TTC549 (cell line): ENCODE measurements around the gene HNRNPA2B1.
"Not testable (repeated sequence)": the region's sequence is repeated elsewhere in the genome, so short reads cannot be mapped to it uniquely, and the experiment has no call there.

Source experiments
- FAIRE-seq: peaks from 2 replicates; lab custom pipeline; 2012; peaks lifted over from hg19 to GRCh38; lab: Jason Lieb, UNC

The HNRNPA2B1 gene

DNA sequence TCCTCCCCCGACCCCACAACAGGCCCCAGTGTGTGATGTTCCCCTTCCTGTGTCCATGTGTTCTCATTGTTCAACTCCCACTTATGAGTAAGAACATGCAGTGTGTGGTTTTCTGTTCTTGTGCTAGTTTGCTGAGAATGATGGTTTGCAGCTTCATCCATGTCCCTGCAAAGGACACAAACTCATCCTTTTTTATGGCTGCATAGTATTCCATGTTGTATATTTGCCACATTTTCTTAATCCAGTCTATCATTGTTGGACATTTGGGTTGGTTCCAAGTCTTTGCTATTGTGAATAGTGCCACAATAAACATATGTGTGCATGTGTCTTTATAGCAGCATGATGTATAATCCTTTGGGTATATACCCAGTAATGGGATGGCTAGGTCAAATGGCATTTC, 36.7 kb downstream of the HNRNPA2B1 start:
- not testable (repeated sequence) for FAIRE-seq

DNA sequence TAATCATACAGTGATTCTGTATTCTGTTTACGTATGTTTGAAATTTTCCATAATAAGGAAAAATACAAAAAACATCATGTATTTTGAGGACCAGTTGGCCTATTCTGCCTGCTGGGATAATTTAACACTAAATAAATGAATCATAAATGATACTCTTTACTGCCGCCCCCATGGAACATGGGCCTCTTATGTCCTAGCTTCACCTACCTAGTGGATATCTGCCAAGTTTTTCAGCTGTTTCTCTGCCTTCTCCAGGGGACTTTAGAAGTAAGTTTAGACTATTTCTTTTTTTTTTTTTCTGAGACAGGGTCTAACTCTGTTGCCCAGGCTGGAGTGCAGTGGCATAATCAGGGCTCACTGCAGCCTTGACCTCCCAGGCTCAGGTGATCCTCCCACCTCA, 38.1 kb downstream of the HNRNPA2B1 start:
- FAIRE-seq = no peak

DNA sequence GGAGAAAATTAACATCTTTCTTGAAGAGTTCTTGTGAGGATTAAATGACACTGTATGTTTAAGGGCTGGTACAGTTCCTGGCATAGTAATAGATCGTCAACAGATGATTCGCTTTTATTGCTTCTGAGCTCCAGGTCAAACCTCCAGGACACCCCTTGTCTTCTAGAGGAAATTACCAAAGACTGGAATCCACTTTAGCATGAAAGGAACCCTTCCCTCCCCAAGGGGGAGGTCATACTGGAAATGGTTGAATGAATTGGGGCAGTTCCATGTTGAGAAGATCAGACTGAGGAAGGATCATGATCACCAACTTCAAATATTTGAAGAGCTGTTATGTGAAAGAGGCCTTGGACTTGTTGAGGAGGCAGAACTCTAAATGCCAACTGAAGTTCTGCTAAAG, 39.6 kb downstream of the HNRNPA2B1 start:
- FAIRE-seq = no peak

DNA sequence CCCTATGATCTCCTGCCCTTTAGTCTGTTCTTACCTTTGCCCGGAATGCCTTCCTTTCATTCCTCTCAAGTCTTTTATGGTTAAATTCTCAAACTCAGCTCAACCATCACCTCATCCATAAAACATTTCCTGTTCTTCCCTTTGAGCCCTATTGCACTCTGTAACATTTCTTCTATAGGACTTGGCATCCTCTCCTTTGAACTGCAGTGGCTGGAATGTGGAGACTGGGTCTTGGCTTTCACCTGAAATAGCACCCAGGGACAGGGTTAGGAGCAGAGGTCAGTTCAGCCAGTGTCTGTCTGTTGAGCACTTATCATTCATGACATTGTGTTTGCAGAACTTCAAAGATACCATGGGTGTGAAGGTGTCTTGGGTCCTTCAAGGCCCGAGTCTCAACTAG, 41.3 kb downstream of the HNRNPA2B1 start:
- FAIRE-seq = no peak

DNA sequence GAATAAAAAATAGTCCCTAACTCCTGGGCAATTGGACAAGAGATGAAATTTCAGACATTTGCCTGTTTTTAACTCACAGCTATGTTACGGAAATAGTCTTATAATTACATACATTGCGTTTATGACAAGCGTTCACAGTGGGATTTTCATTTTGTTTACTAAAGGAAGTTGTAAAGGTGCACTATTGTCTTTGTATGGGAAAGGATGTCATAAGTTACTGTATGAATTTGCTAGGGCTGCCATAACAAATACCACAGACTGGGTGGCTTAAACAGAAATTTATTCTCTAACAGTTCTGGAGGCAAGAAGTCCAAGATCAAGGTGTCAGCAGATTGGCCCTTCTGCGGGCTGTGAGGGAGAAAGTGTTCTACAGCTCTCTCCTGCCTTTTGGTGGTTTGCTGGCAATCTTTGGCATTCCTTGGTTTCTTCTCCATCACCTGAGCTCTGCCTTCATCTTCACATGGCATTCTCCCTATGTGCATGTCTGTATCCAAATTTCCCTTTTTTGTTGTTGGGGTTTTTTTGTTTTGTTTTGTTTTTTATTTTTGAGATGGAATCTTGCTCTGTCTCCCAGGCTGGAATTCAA, 42.9 kb downstream of the HNRNPA2B1 start:
- FAIRE-seq = no peak

DNA sequence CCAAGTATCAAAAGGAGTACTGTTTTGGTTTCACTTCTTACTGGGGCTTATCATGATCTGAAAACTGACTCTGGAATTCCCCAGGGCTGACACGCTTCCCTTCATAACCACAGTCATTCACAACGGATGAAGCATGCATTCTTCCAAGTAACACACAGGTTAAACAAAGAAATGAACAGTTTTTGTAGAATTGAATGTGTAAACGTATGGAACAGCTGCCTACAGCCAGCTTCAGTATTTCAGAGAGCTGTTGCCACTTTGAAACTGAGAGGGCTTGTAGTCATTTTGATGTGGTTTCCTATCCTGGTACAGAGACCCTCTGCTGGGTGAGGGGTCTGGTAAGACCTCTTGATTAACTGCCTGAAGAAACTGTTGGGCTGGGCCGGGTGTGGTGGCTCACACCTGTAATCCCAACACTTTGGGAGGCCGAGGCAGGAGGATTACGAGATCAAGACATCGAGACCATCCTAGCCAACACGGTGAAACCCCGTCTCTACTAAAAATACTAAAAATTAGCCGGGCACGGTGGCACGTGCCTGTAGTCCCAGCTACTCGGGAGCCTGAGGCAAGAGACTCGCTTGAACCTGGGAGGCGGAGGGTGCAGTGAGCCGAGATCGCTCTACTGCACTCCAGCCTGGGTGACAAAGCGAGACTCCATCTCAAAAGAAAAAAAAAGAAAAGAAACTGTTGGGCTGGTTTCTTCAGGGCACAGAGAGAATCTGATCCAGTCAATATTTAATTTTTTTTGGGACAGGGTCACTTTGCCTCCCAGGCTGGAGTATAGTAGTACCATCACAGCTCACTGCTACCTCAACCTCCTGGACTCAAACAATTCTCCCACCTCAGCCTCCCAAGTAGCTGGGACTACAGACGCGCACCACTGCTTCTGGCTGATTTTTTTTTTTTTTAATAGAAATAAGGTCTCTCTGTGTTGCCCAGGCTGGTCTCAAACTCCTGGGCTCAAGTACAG, 43.8 kb downstream of the HNRNPA2B1 start:
- FAIRE-seq = no peak

DNA sequence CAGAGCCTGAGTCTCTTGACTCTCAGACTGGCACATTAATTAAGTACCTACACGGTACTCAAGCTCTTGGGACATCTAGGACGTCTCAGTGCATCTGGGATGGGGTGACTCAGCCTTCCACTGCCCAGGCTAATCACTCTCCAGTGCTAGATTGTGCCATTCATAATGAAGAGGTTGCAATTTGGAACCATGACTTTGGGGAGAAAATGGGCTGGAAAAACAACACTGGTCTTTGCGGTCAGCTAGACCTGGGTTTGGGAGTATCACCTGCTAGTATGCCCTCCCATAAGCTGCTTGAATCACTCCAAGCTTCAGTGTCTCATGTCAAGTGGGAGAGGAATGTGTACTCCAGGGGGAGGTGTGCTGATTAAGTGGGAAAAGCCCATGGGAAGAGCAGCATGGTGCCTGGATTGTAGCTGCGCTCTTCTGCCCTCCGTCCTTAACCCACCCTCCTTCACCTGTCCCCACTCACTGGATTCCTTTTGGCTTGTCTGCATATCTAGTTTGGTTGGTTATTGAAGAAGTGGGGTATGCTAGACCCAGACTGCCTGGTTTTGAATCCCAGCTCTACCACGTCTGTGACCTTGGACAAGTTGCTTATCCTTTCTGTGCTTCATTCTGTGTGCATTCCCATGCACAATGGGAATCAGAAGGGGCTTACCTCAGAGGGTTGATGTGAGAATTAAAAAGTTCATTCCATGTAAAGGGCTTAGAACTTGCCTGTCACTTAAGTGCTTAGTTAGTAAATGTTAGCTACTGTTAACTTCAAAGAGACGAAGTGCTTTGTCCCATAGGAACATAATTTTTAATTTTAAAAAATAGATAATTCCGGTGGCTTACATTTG, 44.8 kb downstream of the HNRNPA2B1 start:
- no peak for FAIRE-seq

DNA sequence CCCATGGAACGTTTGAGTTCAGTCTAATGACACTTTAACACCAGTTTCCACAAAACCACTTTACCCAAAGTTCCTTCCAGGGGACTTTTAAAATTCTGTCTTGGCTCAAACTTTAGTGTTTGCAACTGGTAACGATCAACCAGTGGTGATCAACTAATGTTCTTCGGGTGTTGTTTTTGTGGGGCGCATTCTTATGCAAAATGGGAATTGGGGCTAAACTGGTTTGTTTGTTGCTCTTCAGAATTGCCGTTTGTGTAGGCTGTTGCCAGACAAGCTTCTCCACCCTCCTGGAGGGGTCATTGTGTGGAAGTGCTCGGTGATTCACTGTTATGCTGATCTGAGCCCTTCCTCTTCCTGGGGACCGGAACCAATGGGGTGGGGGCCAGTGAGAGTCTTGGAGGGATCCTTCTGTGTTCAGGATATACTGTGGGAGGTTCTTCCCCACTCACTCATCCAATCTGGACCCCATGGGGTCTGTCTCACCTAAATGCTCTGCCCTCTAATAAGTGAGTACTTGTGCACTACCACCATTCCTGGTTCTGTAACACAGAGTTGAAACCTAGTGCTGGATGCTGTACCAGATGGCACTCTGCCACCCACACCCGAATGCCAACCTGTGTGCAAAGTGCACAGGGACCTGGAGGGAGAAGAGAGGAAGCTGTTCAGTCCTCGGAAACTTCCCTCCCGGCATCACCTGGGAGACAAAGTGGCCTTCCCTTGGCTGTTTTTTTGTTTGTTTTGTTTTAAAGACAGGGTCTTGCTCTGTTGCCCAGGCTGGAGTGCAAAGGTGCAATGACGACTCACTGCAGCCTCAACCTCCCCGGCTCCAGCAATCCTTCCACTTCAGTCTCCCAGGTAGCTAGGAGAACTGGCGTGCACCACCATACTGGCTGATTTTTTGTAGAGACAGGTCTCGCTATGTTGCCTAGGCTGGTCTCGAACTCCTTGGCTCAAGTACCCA, 46.4 kb downstream of the HNRNPA2B1 start:
- no peak for FAIRE-seq

DNA sequence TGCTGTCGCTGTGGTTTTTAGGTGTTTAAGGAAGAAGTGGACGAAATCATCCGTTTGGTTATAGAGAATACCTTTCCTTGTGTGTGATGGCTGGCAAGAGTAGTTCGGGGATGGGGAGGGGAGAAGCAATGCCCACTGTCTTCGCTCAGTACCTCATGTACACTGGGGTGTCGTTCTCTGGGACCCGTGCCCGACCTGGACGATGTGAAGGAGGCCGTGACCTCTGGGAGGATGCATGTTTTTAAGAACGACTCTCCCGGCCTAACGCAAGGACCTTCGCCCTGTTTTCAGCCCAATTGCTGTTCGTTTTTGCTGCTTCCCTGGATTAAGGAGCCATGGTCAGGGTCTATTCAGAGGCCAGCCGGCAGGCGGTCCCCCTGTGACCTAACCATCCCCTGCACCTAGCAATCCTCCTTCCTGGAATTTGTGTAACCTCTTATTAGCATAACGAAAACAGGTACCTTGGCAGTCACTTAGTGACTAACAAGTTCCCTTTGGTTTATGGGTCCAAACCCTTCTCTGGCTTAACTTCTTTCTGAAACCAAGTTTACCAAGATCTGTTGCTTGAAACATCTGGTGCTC, 47.2 kb downstream of the HNRNPA2B1 start:
- no peak for FAIRE-seq

DNA sequence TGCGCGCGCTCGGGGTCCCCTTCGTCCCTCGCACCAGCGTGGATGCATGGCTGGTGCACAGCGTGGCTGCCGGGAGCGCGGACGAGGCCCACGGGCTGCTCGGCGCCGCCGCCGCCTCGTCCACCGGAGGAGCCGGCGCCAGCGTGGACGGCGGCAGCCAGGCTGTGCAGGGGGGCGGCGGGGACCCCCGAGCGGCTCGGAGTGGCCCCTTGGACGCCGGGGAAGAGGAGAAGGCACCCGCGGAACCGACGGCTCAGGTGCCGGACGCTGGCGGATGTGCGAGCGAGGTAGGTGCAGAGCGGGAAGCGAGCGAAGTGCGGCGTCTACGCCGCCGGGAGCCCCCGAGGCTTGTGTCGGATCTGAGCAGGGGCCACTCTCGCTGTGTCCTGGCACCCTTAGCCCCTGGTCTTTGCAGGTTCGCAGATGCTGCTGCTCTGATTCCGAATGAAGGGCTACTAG, 47.7 kb downstream of the HNRNPA2B1 start:
- not testable (repeated sequence) for FAIRE-seq

DNA sequence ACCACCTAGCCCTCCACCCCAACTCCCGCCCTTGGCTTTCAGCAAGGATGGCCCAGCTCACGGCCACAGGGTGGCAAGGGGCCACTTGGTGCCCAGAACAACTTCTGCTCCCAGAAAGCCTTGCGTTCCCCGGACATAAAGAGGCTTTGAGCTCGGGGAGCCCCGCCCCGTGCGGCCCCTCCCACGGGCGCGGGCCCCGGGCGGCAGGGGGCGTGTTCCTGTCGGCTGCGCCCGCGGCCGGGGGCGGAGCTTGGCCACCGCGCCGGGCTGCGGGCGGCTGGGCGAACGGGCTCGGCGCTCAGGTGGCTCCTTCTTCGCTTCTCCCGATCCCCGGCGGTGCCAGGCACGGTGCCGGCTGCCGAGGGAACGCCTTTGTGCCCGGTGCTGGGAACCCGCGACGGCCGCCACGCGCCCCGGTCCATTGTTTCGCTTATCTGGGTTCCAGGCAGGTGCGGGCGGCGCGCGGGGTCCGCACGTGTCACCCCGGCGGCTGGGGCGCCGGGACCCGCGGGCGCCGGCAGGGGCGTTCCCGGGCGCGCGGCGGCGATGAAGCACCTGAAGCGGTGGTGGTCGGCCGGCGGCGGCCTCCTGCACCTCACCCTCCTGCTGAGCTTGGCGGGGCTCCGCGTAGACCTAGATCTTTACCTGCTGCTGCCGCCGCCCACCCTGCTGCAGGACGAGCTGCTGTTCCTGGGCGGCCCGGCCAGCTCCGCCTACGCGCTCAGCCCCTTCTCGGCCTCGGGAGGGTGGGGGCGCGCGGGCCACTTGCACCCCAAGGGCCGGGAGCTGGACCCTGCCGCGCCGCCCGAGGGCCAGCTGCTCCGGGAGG, 48.4 kb downstream of the HNRNPA2B1 start, which contains the start of gene NFE2L3:
Gene NFE2L3, plus strand, starts transcription at position 246 of the 829 bp plus-strand sequence. Its CDS starts 301 bp downstream, at position 547.
- FAIRE-seq = no peak

DNA sequence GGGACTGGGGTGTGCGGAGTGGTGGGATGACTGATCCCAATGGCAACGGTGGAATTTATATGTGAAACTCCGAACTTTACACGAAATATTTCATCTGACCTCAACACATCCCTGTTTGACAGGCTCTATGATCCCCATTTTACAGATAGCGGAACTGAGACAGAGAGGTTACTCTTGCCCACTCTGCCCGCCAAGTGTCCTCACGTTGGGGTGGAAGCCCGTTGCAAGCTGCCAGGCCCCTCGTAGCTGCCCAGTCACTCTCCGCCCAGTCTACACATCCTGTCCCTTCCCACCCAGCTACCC, 48.9 kb downstream of the HNRNPA2B1 start:
- no peak for FAIRE-seq

DNA sequence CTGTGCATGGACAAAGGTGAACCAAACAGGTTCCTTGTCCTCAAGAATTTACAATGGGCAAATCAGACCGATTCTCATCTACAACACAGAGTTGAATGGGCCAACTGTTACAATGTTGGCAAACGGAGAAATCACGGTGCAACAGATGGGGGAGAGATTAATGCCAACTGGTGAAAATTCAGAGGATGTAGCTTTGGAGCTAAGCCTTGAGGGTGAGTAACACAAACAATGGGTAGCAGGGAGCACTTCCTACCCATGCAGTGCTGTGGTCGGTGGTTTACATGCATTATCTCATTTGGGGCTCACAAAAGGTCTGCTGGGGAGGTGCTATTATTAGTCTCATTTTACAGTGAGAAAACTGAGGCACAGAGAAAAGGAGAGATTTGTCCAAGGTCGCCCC, 49.5 kb downstream of the HNRNPA2B1 start:
- no peak for FAIRE-seq

DNA sequence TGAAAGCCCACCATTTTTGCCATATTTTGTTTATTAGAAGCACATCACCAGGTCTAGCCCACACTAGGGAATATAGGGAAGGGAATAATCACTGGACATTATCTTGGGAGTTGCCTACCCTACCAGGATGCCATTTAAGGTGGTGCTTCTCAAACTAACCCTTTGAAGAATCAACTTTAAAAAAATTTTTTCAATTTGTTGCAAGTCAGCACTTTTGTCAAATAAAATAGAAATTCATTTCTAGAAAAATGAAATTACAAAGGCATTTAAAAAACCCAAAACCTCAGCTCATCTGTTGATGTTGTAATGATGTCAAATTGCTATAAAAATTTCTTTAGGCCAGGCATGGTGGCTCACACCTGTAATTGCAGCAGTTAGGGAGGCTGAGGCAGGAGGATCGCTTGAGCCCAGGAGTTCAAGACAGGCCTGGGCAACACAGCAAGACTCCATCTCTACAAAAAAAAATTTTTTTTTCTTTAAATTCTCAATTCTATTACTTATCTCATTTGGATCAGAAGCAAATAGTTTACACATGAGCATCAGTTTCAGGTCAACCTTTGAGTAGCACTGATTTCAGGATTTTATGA, 51.1 kb downstream of the HNRNPA2B1 start:
- no peak for FAIRE-seq

DNA sequence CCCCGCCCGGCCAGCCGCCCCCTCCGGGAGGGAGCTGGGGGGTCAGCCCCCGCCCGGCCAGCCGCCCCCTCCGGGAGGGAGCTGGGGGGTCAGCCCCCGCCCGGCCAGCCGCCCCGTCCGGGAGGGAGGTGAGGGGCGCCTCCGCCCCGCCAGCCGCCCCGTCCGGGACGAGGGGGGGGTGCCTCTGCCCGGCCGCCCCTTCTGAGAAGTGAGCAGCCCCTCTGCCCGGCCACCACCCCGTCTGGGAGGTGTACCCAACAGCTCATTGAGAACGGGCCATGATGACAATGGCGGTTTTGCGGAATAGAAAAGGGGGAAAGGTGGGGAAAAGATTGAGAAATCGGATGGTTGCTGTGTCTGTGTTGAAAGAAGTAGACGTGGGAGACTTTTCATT, 52.2 kb downstream of the HNRNPA2B1 start:
- FAIRE-seq = not testable (repeated sequence)

DNA sequence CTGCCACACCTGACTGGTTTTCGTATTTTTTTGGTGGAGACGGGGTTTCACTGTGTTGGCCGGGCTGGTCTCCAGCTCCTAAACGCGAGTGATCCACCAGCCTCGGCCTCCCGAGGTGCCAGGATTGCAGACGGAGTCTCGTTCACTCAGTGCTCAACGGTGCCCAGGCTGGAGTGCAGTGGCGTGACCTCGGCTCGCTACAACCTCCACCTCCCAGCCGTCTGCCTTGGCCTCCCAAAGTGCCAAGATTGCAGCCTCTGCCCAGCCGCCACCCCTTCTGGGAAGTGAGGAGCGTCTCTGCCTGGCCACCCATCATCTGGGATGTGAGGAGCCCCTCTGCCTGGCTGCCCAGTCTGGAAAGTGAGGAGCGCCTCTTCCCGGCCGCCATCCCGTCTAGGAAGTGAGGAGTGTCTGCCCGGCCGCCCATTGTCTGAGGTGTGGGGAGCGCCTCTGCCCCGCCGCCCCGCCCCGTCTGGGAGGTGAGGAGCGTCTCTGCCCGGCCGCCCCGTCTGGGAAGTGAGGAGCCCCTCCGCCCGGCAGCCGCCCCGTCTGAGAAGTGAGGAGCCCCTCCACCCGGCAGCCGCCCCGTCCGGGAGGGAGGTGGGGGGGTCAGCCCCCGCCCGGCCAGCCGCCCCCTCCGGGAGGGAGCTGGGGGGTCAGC, 52.8 kb downstream of the HNRNPA2B1 start:
- not testable (repeated sequence) for FAIRE-seq

DNA sequence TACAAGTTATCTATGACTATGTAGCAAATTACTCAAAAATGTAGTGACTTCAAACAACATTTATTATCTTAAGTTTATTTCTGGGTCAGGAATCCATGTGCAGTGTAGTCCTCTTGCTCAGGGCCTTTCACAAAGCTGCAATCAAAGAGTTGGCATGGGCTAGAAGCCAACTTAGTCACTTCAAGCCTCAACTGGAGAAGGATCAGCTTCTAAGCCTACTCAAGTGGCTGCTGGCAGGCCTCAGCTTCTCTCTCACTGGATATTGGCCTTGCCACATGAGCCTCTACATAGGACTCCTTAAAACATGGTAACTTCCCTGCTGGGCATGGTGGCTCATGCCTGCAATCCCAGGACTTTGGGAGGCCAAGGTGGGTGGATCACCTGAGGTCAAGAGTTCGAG, 53.5 kb downstream of the HNRNPA2B1 start:
- no peak for FAIRE-seq

DNA sequence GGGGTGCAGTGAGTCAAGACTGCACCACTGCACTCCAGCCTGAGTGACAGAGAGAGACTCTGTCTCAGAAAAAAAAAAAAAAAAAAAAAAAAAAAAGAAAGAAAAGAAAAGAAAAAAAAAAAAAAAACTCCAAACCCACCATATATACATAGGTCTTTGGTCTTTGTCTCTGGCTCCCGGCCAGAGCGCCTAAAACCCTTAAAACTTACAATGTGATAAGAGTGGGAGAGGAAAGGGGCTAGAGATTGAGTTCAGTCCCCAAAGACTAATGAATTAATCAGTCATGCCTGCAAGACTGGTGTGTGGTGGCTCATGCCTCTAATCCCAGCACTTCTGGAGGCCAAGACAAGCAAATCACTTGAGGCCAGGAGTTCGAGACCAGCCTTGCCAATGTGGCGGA, 55.3 kb downstream of the HNRNPA2B1 start:
- FAIRE-seq = no peak
